GM12892 (cell line): ENCODE measurements around the gene RGS7. TPM values are rescaled to one million over a fixed set of nuclear protein-coding genes. Genes with fewer than 3 reads are reported as not detected.

Source experiments
- DNase-seq: peaks from one replicate; pipeline ENCODE4 v3.0.0; 2011; ENCODE audit not compliant: insufficient read length
- FAIRE-seq: peaks from 2 replicates; lab custom pipeline; 2011; peaks lifted over from hg19 to GRCh38; lab: Jason Lieb, UNC
- POLR2A ChIP-seq: IDR thresholded peaks from 2 replicates; pipeline ENCODE4 v1.6.1; 2011; ENCODE audit warnings: low read depth, low read length, control low read depth
- POLR2AphosphoS5 ChIP-seq: IDR thresholded peaks from 2 replicates; pipeline ENCODE4 v1.6.1; 2011; ENCODE audit warnings: low read depth, low read length, control low read depth
- TAF1 ChIP-seq: IDR thresholded peaks from 2 replicates; pipeline ENCODE4 v1.6.1; 2011; ENCODE audit warnings: low read depth, mild to moderate bottlenecking, control low read depth, low read length, borderline replicate concordance
- polyA plus RNA-seq: library from polyadenylated mRNA; unstranded; fragments of >200 nt; gene quantifications from one replicate; pipeline ENCODE4 v1.2.1, GENCODE V29; 2012; ENCODE audit warnings: missing spikeins, inconsistent platforms; ENCODE audit not compliant: missing spikeins

RGS7 gene
- polyA plus RNA-seq = not detected

DNA sequence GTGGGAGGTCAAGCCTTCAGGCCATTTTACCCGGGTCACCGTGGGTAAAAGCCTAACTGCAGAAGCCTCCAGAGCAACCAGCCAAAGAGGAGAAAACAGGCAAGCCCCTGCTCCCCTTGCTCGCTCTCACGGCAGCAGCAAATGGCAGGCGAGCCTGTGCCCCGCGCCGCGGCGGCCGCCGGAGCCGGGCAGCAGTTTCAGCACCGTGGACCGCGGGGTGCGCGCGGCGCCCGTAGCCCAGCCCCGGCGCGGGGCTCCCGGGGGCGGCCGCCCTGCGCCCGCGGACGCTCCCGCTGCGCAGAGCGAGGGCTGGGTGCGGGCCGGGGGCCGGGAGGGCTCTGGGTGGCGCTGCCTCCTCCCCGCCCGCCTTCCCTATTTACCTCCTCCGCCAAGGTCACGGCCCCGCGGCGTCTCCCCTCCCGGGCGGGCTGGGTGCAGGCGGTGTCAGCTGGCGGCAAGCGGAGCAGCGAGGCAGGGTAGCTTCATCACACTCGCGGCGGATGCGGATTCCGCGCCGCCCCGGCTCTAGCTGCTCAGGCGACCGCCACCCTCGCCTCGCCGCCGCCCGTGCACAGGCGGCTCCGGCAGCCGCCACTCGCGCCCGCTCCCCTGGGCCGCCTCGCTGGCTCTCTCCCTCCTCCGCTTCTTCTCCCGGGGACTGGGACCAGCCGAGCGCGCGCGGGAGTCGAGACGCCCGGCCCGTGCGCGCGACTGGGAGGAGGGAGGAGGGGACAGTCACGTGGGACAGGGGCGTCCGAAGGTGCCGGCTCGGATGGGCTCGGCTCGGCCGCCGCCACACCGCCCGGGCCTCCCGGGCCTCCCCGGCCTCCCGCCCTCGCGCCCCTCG is at the start of gene RGS7:
Gene RGS7 (minus strand): TSS at position 687 of the 847 bp plus-strand sequence.
- FAIRE-seq = no peak

GRCh38 chr1:241406421-241406820 is 49.4 kb upstream of the RGS7 start:
- FAIRE-seq = no peak

More for the DNA sequence above, at the start of gene RGS7:
- no peak for TF ChIP-seq TAF1
- TF ChIP-seq POLR2AphosphoS5 = no peak
- no peak for TF ChIP-seq POLR2A
- peak; percentile 25 for DNase-seq

DNA sequence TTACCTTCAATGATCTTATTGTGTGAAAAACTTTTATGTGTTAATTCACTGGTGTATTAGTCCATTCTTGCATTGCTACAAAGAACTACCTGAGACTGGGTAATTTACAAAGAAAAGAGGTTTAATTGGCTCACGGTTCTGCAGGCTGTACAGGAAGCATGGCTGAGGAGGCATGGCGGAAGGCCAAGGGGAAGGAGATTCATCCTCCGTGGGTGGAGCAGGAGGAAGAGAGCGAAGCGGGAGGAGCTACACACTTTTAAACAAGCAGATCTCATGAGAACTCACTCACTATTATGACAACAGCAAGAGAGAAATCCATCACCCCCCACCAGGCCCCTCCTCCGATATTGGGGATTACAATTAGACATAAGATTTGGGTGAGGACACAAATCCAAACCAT is 44.2 kb upstream of the RGS7 start:
- no peak for TF ChIP-seq POLR2AphosphoS5
- no peak for TF ChIP-seq TAF1
- no peak for TF ChIP-seq POLR2A
- DNase-seq = no peak
- no peak for FAIRE-seq

More at GRCh38 chr1:241406421-241406820, 49.4 kb upstream of the RGS7 start:
- TF ChIP-seq TAF1 (no peak), POLR2AphosphoS5 (no peak), POLR2A (no peak)
- DNase-seq = no peak

DNA sequence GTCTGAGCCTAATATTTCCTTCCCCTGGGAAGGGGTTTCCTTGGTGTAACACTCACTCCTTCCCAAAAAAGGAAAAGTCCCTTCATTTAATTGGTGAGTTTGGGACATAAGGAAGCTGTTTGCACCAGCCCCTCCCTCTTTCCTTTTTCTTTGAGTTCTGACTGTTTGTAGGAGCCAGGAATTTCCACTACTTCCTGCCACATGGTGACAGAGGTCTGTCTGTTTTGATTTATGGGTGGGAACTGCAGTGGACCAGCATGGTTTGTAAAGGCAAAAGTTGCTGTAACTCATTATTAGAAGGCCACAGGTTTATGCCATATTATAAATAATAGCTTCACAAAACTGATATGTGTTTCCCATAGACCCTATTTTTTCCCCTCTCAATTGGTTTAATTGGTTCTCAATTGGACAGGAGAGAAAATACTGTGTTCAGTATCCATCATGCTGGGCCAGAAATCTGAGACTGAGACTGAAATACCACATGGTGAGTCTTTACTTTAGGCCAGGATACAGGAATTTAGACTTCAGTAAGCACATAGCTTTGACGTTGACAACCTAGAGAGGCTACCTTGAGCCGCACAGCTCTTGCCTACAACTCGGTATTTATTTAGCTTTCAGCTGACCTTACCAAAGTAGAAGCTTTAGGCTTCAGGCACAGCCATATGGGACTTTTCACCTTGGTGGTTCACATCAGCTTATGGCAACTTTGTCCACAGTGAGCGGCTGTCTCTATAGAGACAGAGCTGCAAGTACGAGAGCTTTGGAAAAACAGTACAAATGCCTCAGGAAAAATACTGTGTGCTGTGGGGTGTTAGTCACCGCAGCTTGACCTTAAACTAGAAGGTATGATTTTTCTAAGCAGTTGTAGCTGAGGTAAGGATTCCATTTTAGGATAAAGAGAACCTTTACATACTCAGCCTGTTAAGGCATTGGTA is 40.0 kb upstream of the RGS7 start:
- DNase-seq (no peak), FAIRE-seq (no peak)
- TF ChIP-seq POLR2A (no peak), TAF1 (no peak), POLR2AphosphoS5 (no peak)

DNA sequence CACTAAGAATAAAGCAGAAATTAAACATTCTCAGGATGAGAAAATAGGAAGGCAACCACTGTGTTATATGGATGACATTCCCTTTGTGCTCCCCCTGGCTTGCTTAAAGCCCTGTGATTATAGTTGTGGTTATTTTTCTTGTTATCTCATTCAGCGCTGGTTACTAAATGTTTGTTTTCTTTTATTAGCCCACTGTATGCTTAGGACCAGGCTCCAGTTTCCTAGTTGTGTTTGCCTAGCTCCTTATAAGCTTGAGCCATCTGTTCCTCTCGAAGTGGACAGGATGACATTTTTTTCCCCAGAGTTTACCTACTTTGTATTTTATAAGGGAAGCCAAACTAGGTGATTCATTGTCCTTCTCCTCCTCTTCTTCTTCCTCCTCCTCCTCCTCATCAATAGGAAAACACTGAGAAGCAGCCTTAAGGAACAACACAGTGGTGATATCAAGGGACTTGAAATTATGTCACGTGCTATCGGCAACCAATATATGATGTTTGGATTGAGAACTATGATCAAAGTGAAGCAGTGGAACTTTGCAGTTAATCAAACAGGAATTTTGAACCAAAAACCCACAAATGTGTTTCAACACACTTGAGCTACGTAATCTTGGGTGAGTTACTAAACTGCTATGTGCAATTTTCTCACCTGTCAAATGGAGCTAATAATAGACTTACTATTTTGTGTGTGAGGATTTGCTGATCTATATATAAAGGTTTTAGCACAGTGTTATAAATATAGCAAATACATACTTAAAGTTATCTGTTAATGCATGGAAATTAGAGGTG is 35.1 kb upstream of the RGS7 start:
- TF ChIP-seq POLR2AphosphoS5 = no peak
- no peak for TF ChIP-seq POLR2A
- no peak for TF ChIP-seq TAF1
- no peak for DNase-seq
- no peak for FAIRE-seq

DNA sequence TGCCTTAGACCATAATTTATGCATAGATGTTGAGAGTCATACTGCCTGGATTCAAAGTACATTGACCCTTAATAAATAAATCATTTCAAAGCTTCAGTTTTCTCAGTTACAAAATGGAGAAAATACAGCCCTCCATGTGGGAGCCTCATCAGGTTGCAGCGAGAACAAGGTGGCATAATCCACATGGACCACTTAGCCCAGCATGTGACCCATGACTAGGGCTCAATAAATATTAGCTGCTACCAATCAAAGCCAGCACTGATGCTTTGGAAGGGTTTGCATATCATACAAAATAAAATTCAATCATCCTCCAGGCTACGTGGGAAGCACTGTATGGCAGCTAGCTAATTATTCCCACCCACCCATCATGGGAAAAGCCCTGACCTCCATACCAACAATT is 33.5 kb upstream of the RGS7 start:
- no peak for DNase-seq
- FAIRE-seq = no peak
- TF ChIP-seq POLR2AphosphoS5 (no peak), POLR2A (no peak), TAF1 (no peak)

DNA sequence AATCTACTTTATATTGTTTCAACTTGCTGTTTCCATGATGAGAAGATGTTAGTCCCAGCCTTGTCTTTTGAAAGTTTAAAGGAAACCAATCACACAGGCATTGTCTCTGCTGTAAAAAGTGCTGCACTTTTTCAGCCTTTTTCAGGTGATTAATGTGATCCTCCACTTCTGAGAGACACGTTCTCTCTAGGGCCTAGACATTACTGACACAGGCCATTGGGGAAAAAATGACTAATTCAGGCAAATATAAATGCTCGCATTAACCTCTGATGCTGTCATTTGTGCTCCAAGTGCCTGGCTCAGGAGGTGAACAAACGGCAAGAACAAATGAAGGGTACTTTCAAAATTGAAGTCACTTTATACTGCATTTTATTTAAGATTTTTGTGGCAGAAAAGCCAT is 32.4 kb upstream of the RGS7 start:
- DNase-seq (no peak), FAIRE-seq (no peak)
- no peak for TF ChIP-seq POLR2AphosphoS5
- no peak for TF ChIP-seq POLR2A
- TF ChIP-seq TAF1 = no peak

GRCh38 chr1:241387216-241387615 is 30.2 kb upstream of the RGS7 start:
- no peak for TF ChIP-seq TAF1
- FAIRE-seq (no peak), DNase-seq (no peak)

DNA sequence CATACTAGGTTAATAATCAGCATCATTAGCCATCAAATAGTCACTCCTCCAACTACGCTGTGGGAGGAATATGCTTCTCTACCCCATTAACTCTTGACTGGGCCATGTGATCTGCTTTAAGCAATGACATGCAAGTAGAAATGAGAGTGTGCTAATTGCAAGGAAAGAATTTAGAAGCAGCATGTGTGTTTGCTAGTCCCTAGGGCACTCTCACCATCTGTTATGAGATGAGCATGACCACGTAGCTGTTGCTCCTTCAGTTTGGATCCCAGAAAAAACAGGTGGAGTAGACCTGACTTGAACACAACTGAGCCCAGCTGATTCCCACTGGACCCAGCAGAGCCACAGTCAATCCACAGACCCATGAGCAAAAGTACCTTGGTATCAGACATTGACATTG is 19.7 kb upstream of the RGS7 start:
- no peak for TF ChIP-seq POLR2AphosphoS5
- no peak for TF ChIP-seq TAF1
- FAIRE-seq = no peak
- no peak for DNase-seq

GRCh38 chr1:241375886-241376285 is 18.9 kb upstream of the RGS7 start:
- FAIRE-seq (no peak), DNase-seq (no peak)
- TF ChIP-seq POLR2AphosphoS5 = no peak
- no peak for TF ChIP-seq POLR2A
- no peak for TF ChIP-seq TAF1

DNA sequence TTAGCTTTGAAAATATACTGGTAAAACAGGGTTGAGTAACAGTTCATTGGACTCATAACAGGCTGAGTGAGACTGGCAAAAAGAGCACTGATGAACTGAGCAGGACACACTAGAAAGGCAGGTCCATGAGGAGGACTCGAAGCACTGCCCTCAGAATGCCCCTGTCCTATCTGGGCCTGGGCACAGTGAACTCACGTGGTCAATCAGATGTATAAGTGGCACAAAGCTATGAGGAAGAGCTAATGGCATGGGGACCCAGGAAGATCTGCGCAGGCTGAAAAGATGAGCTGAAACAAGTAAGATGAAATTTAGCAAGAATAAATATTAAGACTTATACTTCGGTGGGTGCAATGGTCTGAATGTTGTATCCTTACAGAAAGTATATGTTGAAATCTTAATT is 9.2 kb upstream of the RGS7 start:
- DNase-seq (no peak), FAIRE-seq (no peak)
- TF ChIP-seq POLR2A = no peak
- no peak for TF ChIP-seq POLR2AphosphoS5
- TF ChIP-seq TAF1 = no peak
